Measurements from ENCODE around the gene MEF2A. TPM values are rescaled to one million over a fixed set of nuclear protein-coding genes. Genes with fewer than 3 reads are reported as not detected.
"Not testable (repeated sequence)": the region's sequence is repeated elsewhere in the genome, so short reads cannot be mapped to it uniquely, and the experiment has no call there.

Gene MEF2A
- total RNA-seq, 3 donors from 2014 or later: 41.6 to 77.6 (median 63.4) TPM

- intact Hi-C loops (cut with DNase I; ENCODE audit: low total_unique reads): no loop called here
Observed at GRCh38 chr15:99733268-99734039, 167.7 kb downstream of the MEF2A start, which contains the start of gene LYSMD4. Gene LYSMD4, minus strand, starts transcription at chr15:99733437. Its CDS starts 1,438 bp downstream, at chr15:99731999.

GRCh38 chr15:99734040-99734291 lies 168.2 kb downstream of the MEF2A start:
- intact Hi-C loops (cut with DNase I; ENCODE audit: low total_unique reads): not testable (repeated sequence)
- peak overlapping the region; percentile 90 to 93 for H3K27ac ChIP-seq

More at GRCh38 chr15:99733268-99734039, 167.7 kb downstream of the MEF2A start, which contains the start of gene LYSMD4:
- peak within 1 kb of the TSS; percentile 85 to 98 (median 95) for H3K4me3 ChIP-seq
- H3K36me3 ChIP-seq: no peaks in the 10 kb centered on the region
- H3K9me3 ChIP-seq: no peaks in the 10 kb centered on the region
- peaks cover 0 to 5% of the 10 kb centered on the region in 2 donors for H3K4me1 ChIP-seq
- DNase-seq (ENCODE audit: low spot score in 2 of 2): peak; percentile 98 to 100
- H3K27ac ChIP-seq: peak within 1 kb of the TSS; percentile 90 to 93
- H3K27me3 ChIP-seq: no peaks in the 10 kb centered on the region
- TF ChIP-seq POLR2AphosphoS5 (IDR thresholded peaks at IDR 0.05) (peak in 2 of 3 donors; percentile 73 to 84), POLR2A (IDR thresholded peaks at IDR 0.05) (peak; percentile 22), CTCF (IDR thresholded peaks at IDR 0.05) (no peak)

GRCh38 chr15:99734575-99734974 lies 168.8 kb downstream of the MEF2A start:
- TF ChIP-seq POLR2A (IDR thresholded peaks at IDR 0.05) (no peak), CTCF (IDR thresholded peaks at IDR 0.05) (no peak), POLR2AphosphoS5 (IDR thresholded peaks at IDR 0.05) (no peak)
- Histone ChIP-seq H3K9me3 (no peaks in the 10 kb centered on the region), H3K4me3 (no peak overlapping the region), H3K36me3 (no peaks in the 10 kb centered on the region), H3K27me3 (no peaks in the 10 kb centered on the region), H3K4me1 (peaks cover 0 to 5% of the 10 kb centered on the region in 2 donors), H3K27ac (no peak overlapping the region)
- intact Hi-C loops (cut with DNase I; ENCODE audit: low total_unique reads): no loop called here
- no peak for DNase-seq (ENCODE audit: low spot score in 2 of 2)

More at GRCh38 chr15:99734040-99734291, 168.2 kb downstream of the MEF2A start:
- not testable (repeated sequence) for DNase-seq (ENCODE audit: low spot score in 2 of 2); H3K4me1 ChIP-seq; H3K9me3 ChIP-seq; H3K27me3 ChIP-seq; H3K36me3 ChIP-seq
- H3K4me3 ChIP-seq: peak overlapping the region; percentile 85 to 98 (median 95)

GRCh38 chr15:99735868-99736267 lies 170.1 kb downstream of the MEF2A start:
- peaks cover 0 to 5% of the 10 kb centered on the region in 2 donors for H3K4me1 ChIP-seq
- H3K4me3 ChIP-seq: no peak overlapping the region
- H3K36me3 ChIP-seq: no peaks in the 10 kb centered on the region
- no peak overlapping the region for H3K27ac ChIP-seq
- DNase-seq (ENCODE audit: low spot score in 2 of 2): no peak
- no peaks in the 10 kb centered on the region for H3K27me3 ChIP-seq
- no peak for TF ChIP-seq CTCF (IDR thresholded peaks at IDR 0.05)
- TF ChIP-seq POLR2AphosphoS5 (IDR thresholded peaks at IDR 0.05): no peak
- no peak for TF ChIP-seq POLR2A (IDR thresholded peaks at IDR 0.05)
- no peaks in the 10 kb centered on the region for H3K9me3 ChIP-seq
- intact Hi-C loops (cut with DNase I; ENCODE audit: low total_unique reads): no loop called here

GRCh38 chr15:99736702-99737101 lies 170.9 kb downstream of the MEF2A start:
- H3K9me3 ChIP-seq: no peaks in the 10 kb centered on the region
- no peak for DNase-seq (ENCODE audit: low spot score in 2 of 2)
- intact Hi-C loops (cut with DNase I; ENCODE audit: low total_unique reads): no loop called here
- TF ChIP-seq POLR2A (IDR thresholded peaks at IDR 0.05) (no peak), POLR2AphosphoS5 (IDR thresholded peaks at IDR 0.05) (no peak), CTCF (IDR thresholded peaks at IDR 0.05) (no peak)
- no peak overlapping the region for H3K4me3 ChIP-seq
- no peaks in the 10 kb centered on the region for H3K36me3 ChIP-seq
- H3K27ac ChIP-seq: no peak overlapping the region
- peaks cover 0 to 5% of the 10 kb centered on the region in 2 donors for H3K4me1 ChIP-seq
- H3K27me3 ChIP-seq: no peaks in the 10 kb centered on the region

All from breast epithelium (tissue), 4 donors.